Left cardiac atrium (tissue), 4 donors: ENCODE measurements around the gene NRN1. TPM values are rescaled to one million over a fixed set of nuclear protein-coding genes. Genes with fewer than 3 reads are reported as not detected.
"Not testable (repeated sequence)": the region's sequence is repeated elsewhere in the genome, so short reads cannot be mapped to it uniquely, and the experiment has no call there.

ENCODE experiments used
- ATAC-seq, 2 donors: fragments of 200-7000 bp; cut with Tn5 transposase; one replicate each; pipeline ENCODE4 v1.9.1; 2020; ENCODE audit warnings: mild to moderate bottlenecking in 2 of 2, moderate library complexity in 2 of 2
- DNase-seq: peaks from one replicate; pipeline ENCODE4 v3.0.0-alpha.2; 2020
- intact Hi-C, 2 donors: fragments of 100-400 bp; cut with DNase I; formaldehyde crosslinking; loops; one replicate each; pipeline versions ENCODE4 v1.14.1 to v1.15.1; 2022 to 2023
- long read RNA-seq: library from polyadenylated mRNA; unstranded; transcript quantifications from one replicate; pipeline ENCODE4 v2.0.0, GENCODE V29; 2021
- total RNA-seq, 2 donors: library from RNA; stranded (reverse); fragmentation: NEBNext Ultra II Directional; extraction: Animal tissue kit (Norgen Biotek cat#: 25700); gene quantifications; one replicate each; pipeline ENCODE4 v1.2.1, GENCODE V29; 2021
- donor health status: DM: no; HTN: yes; CAD: no.
- donor health status: DM: no; HTN: yes; CAD: no; lungs with severe emphysema.
- donor health status: DM: yes; HTN: yes; CAD: no.
- donor health status: Dilated cardiomyopathy.

NRN1 gene, protein sequence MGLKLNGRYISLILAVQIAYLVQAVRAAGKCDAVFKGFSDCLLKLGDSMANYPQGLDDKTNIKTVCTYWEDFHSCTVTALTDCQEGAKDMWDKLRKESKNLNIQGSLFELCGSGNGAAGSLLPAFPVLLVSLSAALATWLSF
- total RNA-seq, result 10 to 100 TPM; 12.8 to 18.1 TPM
- long read RNA-seq, transcript NRN1-201 (3 exons, 1,624 nt), result major isoform, 22 of 35 reads
- long read RNA-seq, partial matches to known transcripts, result 4 of 35 reads
- long read RNA-seq, other reads (novel, unspliced or antisense), result 7 of 35 reads

DNA sequence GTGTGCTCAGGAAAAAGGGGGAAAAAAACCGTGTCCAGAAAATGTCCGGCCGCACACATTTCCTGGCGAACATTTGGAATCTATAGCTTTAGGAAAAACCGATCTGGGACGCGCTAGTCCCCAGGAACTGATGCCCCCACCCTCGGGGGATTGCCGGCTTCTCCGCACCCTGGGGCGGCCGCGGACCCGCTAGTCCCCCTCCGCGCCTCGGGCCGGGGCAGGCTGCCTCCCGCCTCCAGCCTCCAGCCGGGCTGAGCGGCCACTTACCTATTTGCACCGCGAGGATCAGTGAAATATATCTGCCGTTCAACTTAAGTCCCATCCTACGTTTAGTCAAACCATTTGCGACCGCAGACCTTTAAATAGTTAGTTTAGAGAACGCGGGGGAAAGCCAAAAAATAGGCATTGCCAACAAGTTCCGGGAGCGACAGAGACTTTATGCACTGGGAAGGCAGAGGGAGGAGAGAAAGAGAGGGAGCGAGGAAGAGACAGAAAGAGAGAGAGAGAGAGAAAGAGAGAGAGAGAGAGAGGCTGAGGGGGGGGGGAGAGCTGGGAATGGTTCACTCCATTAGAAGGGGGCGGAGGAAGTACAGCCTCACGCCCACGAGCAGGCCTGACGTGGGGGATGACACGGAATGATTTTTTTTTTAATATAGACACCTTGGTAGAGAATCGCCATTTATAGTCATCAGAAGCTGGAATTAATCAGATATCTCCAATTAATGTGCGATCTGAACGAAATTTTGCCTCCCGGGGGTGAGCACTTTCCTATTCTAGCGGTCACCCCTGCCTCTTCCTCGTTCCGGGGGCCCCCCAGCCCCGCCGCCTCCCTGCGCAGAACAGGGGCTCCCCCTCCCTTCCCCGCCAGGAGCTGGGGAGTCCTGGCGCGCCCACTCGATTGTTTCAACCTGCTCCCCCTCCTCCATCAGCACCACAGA, at the start of gene NRN1:
NRN1 (minus strand) TSS at position 498 of the 938 bp plus-strand sequence; CDS start at position 322, 176 bp downstream.
- ATAC-seq (peak in 1 of 2 donors; percentile 17), DNase-seq (no peak)
- intact Hi-C loops, result no loop called here

DNA sequence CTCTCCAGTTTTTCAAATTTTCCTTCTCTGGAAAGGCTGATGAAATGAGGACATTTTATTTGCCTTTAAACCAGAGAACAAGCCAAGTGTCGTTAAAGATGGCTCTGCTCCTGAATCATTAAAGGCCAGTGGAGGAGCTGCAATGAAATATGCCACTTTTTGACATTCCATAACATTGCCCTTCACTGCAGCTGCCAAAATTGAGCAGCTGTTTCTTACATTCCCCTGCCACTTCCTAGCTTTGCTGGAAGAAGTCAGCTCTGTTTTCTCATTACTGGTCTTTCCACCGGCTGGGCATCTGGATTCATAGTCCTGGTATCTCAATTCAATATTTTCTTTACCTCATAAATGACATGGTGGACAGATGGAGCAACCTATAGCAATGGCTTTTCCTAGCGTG, 45.5 kb upstream of the NRN1 start:
- intact Hi-C loops, result loop anchor here in 1 of 2 donors (5.0 kb wide), 1 partner anchor 445 kb away; no protein-coding TSS in a partner anchor
- no peak for ATAC-seq
- no peak for DNase-seq

DNA sequence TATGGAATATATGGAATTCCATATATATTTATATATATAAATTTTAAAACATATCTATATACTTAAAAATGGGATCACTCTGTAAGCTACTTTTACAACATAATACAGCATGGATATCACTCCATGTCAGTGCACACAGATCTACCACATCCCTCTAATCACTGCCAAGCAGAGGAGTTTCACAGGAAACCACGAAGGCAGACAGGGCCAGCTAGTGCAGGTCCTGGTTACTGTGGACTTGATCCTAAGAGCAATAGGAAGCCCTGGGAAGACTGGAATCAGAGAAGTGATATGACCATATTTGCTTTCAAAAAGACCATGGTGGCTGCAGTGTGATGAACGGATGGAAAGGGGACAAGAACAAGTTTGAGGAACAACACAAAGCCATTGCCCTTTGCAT, 40.0 kb upstream of the NRN1 start:
- no peak for ATAC-seq
- intact Hi-C loops, result no loop called here
- no peak for DNase-seq

DNA sequence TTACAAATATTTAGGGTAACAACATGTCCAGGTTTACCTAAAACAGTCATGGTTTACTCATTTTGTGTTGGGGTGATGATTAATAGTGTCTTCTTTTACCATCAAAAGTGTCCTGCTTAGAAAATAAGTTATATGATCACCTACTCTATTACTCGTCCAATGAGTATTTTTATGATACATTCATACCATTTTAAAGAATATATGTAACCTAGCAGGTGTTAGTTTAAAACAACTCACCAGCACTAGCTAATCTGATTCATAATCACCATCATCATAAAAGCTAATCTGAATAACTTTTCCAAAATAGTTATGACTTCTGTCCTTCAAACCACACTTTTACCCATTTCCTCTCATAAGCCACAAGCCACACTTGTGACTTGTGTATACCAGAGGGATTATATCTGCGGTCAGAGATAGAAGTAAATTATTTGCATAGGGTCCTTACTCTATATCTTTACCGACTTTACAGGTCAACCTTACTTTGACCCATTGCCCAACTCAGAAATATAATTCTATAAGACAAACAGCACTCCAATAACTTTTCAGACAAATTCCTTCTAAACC, 33.3 kb upstream of the NRN1 start:
- DNase-seq (no peak), ATAC-seq (no peak)
- intact Hi-C loops, result no loop called here

DNA sequence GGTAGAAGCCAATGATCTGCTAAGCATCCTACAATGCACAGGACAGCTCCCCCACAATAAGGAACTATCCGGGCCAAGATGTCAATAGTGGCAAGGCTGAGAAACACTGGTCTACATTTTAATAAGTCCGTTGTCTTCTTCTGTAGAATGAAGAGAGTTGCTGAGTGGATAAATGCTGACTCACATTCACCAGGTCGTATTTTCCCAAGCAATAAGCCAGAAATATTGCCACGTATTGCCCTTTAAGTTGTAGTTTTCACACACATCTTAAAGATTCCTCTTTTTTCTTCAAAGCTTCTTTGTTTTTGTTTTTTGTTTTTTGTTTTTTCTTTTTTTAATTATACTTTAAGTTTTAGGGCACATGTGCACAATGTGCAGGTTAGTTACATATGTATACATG, 30.5 kb upstream of the NRN1 start:
- DNase-seq, result no peak
- intact Hi-C loops, result no loop called here
- no peak for ATAC-seq

DNA sequence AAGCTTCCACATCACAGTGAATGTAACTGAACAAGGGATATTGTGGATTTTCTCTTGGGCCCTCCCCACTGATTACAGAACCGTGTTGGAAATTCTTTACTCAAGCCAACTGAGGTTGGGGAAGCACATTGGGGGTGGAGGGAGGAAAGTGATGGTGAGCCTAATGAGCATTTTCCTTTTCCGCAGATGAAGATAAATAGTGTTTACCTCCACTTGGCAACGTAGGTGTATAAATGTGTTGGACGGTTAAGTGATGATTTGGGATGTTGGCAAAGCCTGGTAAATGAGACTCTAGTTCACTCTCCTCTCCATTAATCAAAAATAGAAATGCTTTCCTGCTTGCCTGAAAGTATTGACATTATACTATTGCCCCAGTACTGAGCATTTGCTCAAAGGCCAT, 27.1 kb upstream of the NRN1 start:
- DNase-seq, result no peak
- ATAC-seq, result no peak
- intact Hi-C loops, result no loop called here

DNA sequence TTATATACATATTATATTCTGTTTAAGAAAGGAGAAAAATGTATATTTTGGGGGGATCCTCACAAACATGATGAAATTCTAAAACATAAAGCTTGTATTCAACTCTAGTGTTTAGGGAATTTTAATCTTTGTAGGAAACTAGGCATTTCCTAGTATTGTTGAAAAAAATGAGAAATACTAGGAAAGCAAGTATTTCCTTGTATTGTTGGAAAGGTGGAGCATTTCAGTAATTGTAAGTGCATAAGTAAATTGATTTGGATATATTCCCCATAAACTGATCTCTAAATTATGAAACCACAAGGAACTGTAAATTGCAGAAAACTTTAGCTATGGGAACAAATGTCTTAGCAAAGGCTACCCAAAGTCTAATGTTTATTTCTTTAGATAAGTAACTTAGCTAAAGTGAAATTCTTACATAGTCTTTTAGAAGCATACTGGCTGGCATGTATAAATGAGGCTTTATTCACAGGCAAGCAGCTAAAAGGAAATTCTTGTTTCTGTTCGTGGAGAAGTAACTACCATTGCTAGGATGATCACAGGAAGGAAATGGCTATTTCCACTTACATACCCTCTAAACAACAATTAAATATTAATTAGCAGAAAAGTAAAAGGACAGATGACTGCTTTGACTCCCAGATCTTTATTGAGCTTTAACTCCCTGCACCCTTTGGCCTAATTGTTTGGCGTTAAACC, 19.9 kb upstream of the NRN1 start:
- ATAC-seq (no peak), DNase-seq (no peak)
- intact Hi-C loops, result no loop called here

DNA sequence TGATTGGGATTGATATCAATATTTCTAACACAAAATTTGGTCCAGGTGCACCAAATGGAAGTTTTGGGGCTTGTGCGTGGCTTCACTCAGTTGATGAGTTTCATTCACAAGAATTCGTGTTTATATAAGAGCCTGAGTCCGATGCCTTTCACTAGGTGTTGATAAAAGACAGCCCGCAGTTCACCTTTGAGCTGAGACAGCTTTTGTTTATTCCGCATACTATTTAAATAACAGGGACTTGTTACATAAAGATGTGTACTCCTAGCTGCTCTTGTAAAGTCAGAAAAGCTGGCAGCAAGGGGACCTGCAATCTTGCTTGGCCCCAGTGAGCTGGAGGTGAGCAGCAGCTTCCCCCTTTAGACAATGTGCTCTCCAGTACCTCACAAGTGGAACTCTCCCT, 19.0 kb upstream of the NRN1 start:
- intact Hi-C loops, result no loop called here
- DNase-seq (no peak), ATAC-seq (no peak)

DNA sequence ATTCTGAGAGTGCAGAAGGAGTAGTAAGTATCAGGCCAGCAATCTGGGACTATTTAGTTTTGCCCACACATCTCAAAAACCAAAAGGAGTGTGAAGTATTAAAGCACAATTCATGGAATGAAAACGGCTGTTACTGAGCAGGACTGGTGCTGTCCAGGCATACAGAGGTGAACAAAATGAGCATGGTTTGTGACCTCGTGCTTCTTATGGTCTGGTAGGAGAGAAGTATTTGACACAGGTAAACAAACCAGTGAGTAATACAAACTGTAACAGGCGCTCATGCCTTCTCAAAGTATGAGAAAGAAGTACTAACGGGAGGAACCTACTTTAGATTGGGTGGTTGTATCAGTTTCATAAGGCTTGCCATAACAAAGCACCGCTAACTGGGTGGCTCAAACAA, 17.5 kb upstream of the NRN1 start:
- DNase-seq (no peak), ATAC-seq (no peak)
- intact Hi-C loops, result no loop called here

DNA sequence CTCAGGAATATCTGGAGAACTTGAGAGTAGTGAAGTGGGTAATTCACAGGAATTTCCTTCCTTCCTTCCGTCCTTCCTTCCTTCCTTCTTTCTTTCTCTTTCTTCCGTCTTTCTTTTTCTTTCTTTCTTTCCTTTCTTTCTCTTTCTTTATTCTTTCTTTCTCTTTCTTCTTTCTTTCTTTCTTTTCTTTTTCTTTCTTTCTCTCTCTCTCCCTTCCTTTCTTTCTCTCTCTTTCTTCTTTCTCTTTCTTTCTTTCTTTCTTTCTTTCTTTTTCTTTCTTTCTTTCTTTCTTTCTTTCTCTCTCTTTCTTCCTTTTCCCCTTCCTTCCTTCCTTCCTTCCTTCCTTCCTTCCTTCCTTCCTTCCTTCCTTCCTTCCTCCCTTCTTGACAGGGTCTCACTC, 16.1 kb upstream of the NRN1 start:
- ATAC-seq, intact Hi-C loops, DNase-seq: not testable (repeated sequence)

DNA sequence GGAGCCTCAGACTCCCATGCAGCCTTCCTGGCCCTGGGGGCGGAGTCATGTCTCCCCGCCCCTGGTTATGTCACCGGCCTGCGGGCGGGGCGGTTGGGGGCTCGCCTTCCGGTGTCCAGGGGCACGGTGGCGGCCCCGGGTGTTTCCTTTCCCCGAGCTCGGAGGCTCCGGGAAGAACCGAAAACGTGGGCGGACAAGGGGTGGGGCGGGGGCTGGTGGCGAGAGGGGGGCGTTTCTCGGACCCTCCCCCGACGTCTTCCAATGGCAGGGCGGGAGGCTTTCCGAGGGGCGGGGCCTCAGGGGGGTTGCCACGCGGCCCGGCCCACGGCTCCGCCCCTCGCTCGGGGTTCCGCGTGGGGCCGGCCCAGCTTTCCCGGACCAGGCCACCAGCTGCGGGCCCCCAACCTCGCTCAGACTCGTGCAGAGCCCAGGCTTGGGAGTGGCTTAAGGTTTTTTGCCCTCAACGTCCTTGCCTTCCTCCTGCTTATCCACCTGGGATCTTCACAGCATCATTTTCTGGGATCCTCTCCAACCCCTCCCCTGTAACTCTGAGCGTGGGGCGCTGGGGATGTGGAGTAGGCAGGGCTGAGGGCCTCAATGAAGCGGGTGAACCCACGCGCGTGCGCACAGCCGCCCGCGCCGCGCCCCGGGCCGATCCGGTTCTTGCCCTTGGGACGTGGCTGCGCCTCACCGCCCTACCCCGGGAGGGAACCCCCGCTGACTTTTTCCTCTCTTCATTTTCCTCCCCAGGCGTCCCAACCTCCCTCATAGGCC, 2.1 kb upstream of the NRN1 start:
- intact Hi-C loops, result no loop called here
- ATAC-seq (peak; percentile 74 to 87), DNase-seq (peak; percentile 63)

DNA sequence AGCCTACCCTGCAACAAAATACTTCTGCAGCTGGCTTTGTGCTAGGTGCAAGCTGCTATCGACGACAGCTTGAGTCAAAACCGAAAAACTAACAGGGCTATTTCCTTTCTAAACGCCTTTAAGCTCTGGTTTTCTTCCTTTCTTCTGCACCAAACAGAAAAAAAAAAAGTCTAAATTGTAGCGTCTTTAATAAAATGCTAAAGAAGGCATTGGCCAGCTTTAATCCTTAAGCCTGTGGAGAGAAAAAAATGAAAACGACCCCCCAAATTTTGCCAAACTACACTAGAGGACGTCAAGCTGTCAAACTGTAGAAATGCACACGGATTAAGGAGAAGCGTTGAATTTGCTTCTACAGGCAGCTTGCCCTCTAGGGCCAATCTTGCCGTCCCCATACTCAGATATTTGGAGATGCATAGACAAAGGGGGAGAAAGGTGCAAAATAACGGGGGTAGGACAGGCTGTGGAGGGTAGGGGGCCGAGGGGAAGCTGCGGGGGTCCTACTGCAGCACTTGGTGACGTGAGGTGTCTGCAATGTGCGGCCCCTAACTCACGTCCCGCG, 1.4 kb upstream of the NRN1 start:
- ATAC-seq, result peak in 1 of 2 donors; percentile 12
- DNase-seq, result no peak
- intact Hi-C loops, result no loop called here

DNA sequence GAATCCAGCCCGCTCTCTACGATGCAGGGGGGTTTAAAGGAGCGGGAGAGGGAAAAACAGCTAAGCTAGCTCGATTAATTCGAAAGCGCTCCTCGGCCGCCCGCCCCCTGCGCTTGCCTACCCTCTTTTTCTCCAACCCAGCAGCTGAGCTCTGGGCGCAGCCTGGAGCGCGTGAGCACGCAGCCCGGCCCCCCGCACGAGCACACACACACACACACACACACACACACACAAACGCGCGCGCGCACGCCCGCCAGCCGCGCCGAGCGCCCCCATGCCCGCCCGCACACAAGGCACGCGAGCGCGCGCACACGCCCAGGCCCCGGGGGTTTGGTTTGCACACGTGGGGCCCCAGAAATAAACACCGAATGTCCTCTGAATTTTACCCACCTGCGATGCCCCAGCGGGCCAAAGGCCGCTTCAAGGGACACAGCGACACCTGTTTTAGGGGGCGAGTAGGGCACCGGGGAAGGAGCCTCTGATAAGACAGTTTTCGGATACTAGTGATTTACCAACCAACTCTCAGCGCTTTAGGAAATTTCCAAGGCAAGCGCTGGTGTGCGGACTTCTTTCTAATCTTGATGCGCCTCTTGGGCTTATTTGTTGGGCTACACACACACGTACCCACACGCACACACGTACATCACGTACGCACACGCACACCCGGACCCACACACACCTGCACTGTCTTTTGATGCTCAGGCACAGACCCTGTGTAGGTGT, 802 bp upstream of the NRN1 start:
- no peak for DNase-seq
- intact Hi-C loops, result no loop called here
- peak; percentile 13 to 18 for ATAC-seq

DNA sequence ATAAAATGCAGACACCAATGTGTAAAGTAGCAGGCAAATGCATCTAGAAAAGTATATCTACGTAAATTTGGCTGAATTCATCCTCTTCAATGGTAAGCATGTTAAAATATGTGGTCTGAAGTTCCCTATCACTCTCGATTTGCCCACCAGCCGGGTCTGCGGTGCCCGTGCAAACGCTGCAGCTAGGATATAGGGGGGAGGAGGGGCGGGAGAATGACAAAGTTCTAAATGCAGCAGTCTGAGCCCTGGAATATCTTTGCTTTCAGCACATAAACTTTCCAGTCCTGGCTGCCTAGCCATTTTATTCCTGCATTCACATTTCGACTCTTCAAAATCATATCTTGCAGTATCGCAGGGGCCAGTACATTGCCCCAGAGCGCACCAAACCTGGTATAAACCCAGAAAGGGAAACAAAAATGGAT, 708 bp downstream of the NRN1 start:
- intact Hi-C loops, result no loop called here
- no peak for ATAC-seq

DNA sequence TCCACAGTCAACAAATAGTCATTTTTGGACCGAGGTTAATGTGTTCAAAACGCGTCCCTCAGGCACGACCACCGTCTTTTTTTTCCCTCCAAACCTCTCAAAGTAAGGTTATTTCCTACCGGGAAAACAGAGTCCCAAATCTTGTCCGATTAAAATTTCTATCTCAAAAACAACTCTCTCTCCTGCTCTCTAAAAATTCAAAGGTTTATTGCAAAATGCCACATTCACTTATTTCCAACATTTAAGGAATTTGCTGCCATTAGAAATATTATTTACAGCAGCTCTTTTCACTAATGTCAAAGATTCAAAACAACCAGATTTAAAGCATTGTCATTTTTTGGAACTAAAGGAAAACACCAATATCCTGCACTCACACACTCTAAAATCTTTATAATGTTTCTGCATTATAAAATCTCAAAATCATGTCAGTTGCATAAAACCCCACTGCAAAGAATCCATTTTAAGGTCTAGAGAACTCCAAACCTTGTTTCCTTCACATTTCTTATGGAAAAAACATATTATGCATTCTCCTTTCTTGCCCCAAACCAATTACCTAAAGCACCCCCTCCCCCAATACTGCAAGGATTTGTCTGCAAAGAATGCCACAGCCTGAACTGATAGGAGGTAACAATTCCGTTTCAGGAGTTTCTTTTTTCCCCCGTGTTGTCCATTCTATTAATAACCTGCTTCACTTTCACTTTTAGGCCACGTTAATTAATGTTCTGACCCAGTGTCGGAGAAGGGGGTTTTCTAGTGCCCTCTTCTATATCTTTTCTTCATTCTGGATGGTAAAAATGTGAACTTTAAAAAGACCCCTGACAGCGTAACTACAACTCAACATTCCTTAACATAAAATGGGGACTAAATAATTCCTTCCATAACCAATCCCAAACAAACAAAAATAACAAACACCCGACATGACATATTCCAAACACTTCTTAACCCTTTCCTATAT, 1.4 kb downstream of the NRN1 start:
- no peak for DNase-seq
- no peak for ATAC-seq
- intact Hi-C loops, result no loop called here

More for the DNA sequence above, 708 bp downstream of the NRN1 start:
- DNase-seq, result no peak

DNA sequence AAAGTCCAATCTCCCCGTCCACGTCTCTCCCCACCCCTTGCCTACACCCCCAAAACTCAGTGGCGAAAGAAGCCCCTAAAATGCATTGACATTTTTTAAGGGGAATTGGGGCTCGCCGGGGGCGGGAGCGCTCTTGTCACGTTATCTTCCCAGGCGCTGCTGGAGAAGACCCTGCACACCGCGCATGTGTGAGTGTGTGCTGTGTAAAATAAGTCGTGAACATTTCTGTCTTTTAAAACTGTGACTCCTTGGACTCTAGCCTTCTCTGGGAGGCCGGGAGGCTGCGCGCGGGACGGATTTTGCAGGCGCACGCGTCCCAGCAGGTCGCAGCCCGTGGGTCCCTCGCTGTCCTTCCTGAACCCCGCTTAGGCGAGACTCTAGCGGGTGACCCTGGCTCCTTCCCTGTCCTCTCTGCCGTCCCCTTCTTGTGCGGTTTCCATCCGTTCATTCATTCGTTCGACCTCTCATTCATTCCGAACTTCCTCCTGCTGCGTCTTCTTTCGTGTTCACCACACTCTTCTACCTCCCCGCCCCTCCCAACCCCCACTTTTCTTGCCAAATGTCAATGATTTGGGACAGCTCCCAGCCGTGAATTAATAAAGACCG, 2.2 kb downstream of the NRN1 start:
- ATAC-seq (no peak), DNase-seq (no peak)
- intact Hi-C loops, result no loop called here
